Trophoblast cell (in vitro differentiated cells and primary cell): ENCODE results near the gene ARL14EP.

Source experiments
- DNase-seq, 2 donors: peaks; one replicate each; pipeline ENCODE4 v3.0.0-alpha.2; 2016
- H2AFZ ChIP-seq: 2 replicates; pipeline ENCODE4 v1.6.1; 2013; ENCODE audit warnings: low read length, moderate library complexity, mild to moderate bottlenecking; ENCODE audit not compliant: insufficient read depth, poor library complexity
- H2AK5ac ChIP-seq: 2 replicates; pipeline ENCODE4 v1.6.1; 2013; ENCODE audit warnings: mild to moderate bottlenecking, low read length
- H2BK120ac ChIP-seq: 2 replicates; pipeline ENCODE4 v1.6.1; 2013; ENCODE audit warnings: low read length, mild to moderate bottlenecking, moderate library complexity; ENCODE audit not compliant: insufficient read depth, poor library complexity
- H2BK12ac ChIP-seq: 2 replicates; pipeline ENCODE4 v1.6.1; 2013; ENCODE audit warnings: mild to moderate bottlenecking, low read length, moderate library complexity
- H2BK5ac ChIP-seq: 2 replicates; pipeline ENCODE4 v1.6.1; 2013; ENCODE audit warnings: low read length, low read depth, moderate library complexity, mild to moderate bottlenecking; ENCODE audit not compliant: poor library complexity
- H3K14ac ChIP-seq: 2 replicates; pipeline ENCODE4 v1.6.1; 2013; ENCODE audit warnings: mild to moderate bottlenecking, low read length
- H3K18ac ChIP-seq: 2 replicates; pipeline ENCODE4 v1.6.1; 2013; ENCODE audit warnings: mild to moderate bottlenecking, low read length
- H3K23ac ChIP-seq: 2 replicates; pipeline ENCODE4 v1.6.1; 2013; ENCODE audit warnings: low read length
- H3K27ac ChIP-seq: 2 replicates; pipeline ENCODE4 v1.5.1; 2013; ENCODE audit warnings: low read depth, mild to moderate bottlenecking, inconsistent platforms, low read length, moderate library complexity
- H3K27me3 ChIP-seq: 2 replicates; pipeline ENCODE4 v1.6.1; 2013; ENCODE audit warnings: inconsistent platforms, mild to moderate bottlenecking, low read length, moderate library complexity; ENCODE audit not compliant: insufficient read depth
- H3K36me3 ChIP-seq, 2 experiments: 1 replicate in 1 of 2; 2 replicates in 1 of 2; pipeline ENCODE4 v1.6.1; 2013; ENCODE audit warnings: low read length in 2 of 2, mild to moderate bottlenecking in 2 of 2, moderate library complexity in 1 of 2; ENCODE audit not compliant: insufficient read depth in 2 of 2, control insufficient read depth in 1 of 2
- H3K4ac ChIP-seq: 2 replicates; pipeline ENCODE4 v1.6.1; 2013; ENCODE audit warnings: low read depth, mild to moderate bottlenecking, low read length, moderate library complexity
- H3K4me1 ChIP-seq, 2 experiments: 1 replicate in 1 of 2; 2 replicates in 1 of 2; pipeline ENCODE4 v1.6.1; 2013; ENCODE audit warnings: low read length in 2 of 2, mild to moderate bottlenecking in 2 of 2, moderate library complexity in 1 of 2; ENCODE audit not compliant: insufficient read depth in 2 of 2, control insufficient read depth in 1 of 2
- H3K4me2 ChIP-seq: 2 replicates; pipeline ENCODE4 v1.6.1; 2013; ENCODE audit warnings: inconsistent platforms, mild to moderate bottlenecking, low read length, moderate library complexity
- H3K4me3 ChIP-seq: 2 replicates; pipeline ENCODE4 v1.5.1; 2013; ENCODE audit warnings: mild to moderate bottlenecking, low read depth, low read length, inconsistent platforms
- H3K79me1 ChIP-seq: one replicate; pipeline ENCODE4 v1.6.1; 2013; ENCODE audit warnings: low read length
- H3K79me2 ChIP-seq: 2 replicates; pipeline ENCODE4 v1.6.1; 2013; ENCODE audit warnings: low read length, mild to moderate bottlenecking; ENCODE audit not compliant: control insufficient read depth, insufficient read depth, poor library complexity
- H3K9ac ChIP-seq: 2 replicates; pipeline ENCODE4 v1.6.1; 2013; ENCODE audit warnings: mild to moderate bottlenecking, low read length
- H3K9me3 ChIP-seq: 2 replicates; pipeline ENCODE4 v1.6.1; 2013; ENCODE audit warnings: low read depth, mild to moderate bottlenecking, control low read depth, inconsistent platforms, low read length; ENCODE audit not compliant: insufficient read depth
- H4K12ac ChIP-seq: 2 replicates; pipeline ENCODE4 v1.6.1; 2013; ENCODE audit warnings: low read depth, mild to moderate bottlenecking, low read length, moderate library complexity
- H4K8ac ChIP-seq: 2 replicates; pipeline ENCODE4 v1.6.1; 2013; ENCODE audit warnings: low read depth, mild to moderate bottlenecking, low read length, moderate library complexity
- H4K91ac ChIP-seq: one replicate; pipeline ENCODE4 v1.6.1; 2013; ENCODE audit warnings: low read depth, mild to moderate bottlenecking, low read length, moderate library complexity
- WGBS: extraction: QIAGEN DNeasy Blood & Tissue Kit; methylation state at CpG from one replicate; pipeline ENCODE4 v1.1.7; 2013; ENCODE audit warnings: missing lambda C conversion rate; ENCODE audit not compliant: insufficient read length, insufficient coverage; ENCODE audit errors: extremely low coverage; 5-methylcytosine and 5-hydroxymethylcytosine counted together

The ARL14EP gene

DNA sequence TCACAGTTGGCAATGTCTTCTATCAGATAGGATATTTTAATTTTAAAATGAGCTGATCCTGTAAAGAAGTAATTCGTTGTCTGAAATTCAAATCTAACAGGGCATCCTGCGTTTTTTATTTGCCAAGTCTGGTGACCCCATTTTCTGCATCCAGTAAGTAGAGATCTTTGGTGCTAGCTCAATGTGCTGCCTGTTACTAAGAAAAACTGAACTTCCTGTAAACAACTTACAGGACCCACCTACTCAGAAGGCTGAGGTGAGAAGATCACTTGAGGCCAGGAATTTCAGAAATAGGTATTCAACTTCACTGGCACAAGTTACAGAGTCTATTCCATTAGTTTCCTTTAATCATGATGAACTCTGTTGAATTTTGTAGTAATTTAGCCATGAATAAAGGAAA, 4.0 kb downstream of the ARL14EP start:
- WGBS: no CpG with 5 or more reads among the region's 2 CpGs
- Histone ChIP-seq H3K79me1 (peaks cover 3% of the 10 kb centered on the region), H4K91ac (no peak overlapping the region)

DNA sequence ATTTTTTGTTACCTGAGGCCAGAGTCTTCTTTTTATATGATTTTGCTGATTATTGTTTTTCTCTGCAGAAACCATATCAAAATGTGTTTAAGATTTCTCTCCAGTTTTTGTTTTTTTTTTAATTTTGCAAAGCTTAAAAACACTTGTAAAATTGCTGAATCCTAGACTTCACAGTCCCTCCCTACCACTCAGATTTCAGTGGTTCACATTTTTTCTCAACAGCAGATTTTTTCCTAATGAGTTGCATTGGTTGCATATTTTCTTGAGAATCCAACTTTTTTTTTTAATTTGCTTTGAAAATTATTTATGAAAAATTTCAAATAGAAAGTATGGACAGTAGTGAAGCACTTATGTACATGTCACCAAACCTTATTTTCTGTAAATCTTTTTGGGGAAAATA, 5.8 kb downstream of the ARL14EP start:
- Histone ChIP-seq H3K4ac (no peak overlapping the region), H3K18ac (no peak overlapping the region), H3K23ac (no peak overlapping the region), H2BK12ac (no peak overlapping the region), H3K27ac (no peak overlapping the region), H3K9ac (no peak overlapping the region), H2AFZ (no peak overlapping the region), H3K36me3 (no peaks in the 10 kb centered on the region), H2AK5ac (no peak overlapping the region), H3K4me3 (no peak overlapping the region), H4K8ac (no peak overlapping the region), H2BK5ac (no peak overlapping the region), H3K9me3 (no peaks in the 10 kb centered on the region), H3K27me3 (no peaks in the 10 kb centered on the region), H4K91ac (no peak overlapping the region), H3K4me2 (no peak overlapping the region), H3K4me1 (no peaks in the 10 kb centered on the region), H2BK120ac (no peak overlapping the region), H3K79me1 (no peaks in the 10 kb centered on the region), H3K79me2 (no peaks in the 10 kb centered on the region), H4K12ac (no peak overlapping the region), H3K14ac (no peak overlapping the region)
- DNase-seq: no peak

More for the DNA sequence above, 4.0 kb downstream of the ARL14EP start:
- no peak for DNase-seq
- Histone ChIP-seq H3K4me3 (no peak overlapping the region), H3K27ac (no peak overlapping the region), H2BK120ac (no peak overlapping the region), H2BK5ac (no peak overlapping the region), H3K9me3 (no peaks in the 10 kb centered on the region), H3K79me2 (peaks cover 4% of the 10 kb centered on the region), H3K9ac (no peak overlapping the region), H3K4me2 (no peak overlapping the region), H3K23ac (no peak overlapping the region), H3K4ac (no peak overlapping the region), H3K18ac (no peak overlapping the region), H4K12ac (no peak overlapping the region), H3K4me1 (no peaks in the 10 kb centered on the region), H3K27me3 (no peaks in the 10 kb centered on the region), H2AFZ (no peak overlapping the region), H3K36me3 (no peaks in the 10 kb centered on the region), H4K8ac (no peak overlapping the region), H2AK5ac (no peak overlapping the region), H2BK12ac (no peak overlapping the region), H3K14ac (no peak overlapping the region)

DNA sequence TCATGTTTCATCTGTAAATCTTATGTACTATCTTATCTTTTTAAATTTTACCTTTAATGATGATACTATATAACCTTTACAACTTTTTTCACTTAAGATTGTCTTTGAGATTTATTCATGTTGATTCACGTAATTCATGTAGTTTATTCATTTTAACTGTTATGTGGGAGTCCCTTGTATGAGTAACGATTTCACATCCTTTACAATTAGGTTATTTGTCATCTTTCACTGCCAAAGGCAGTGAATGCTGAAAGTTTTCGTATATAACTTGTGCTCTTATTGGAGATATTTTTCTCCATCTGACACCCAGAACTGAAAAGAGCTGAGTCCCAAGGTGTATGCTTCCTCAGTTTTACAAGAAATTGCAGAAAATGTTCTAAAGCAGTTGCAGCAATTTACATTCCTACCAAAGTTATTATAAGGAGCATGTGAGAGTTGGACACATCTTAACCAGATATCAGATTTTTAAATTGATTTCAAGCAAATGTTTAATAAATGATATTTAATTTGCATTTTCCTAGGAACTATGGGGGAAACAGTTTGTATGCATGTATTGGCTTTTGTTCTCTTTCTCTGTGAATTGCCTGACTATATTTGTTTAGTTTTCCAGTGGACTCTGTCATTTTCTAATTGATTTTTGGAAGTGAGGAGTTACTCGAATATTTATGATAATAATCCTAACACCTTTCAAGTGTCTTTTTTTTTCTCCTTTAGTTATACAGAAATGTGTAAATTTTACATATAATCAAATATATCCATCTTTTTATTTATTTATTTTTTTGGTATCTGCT, 6.4 kb downstream of the ARL14EP start:
- Histone ChIP-seq H3K27ac (no peak overlapping the region), H3K36me3 (peaks cover 0 to 2% of the 10 kb centered on the region in 2 experiments), H2BK12ac (no peak overlapping the region), H3K79me1 (no peaks in the 10 kb centered on the region), H3K4me1 (no peaks in the 10 kb centered on the region), H3K4me3 (no peak overlapping the region), H4K8ac (no peak overlapping the region), H3K9me3 (no peaks in the 10 kb centered on the region), H4K12ac (no peak overlapping the region), H3K4ac (no peak overlapping the region), H3K9ac (no peak overlapping the region), H3K4me2 (no peak overlapping the region), H2BK120ac (no peak overlapping the region), H2BK5ac (no peak overlapping the region), H3K79me2 (no peaks in the 10 kb centered on the region), H3K18ac (no peak overlapping the region), H3K14ac (no peak overlapping the region), H2AFZ (no peak overlapping the region), H4K91ac (no peak overlapping the region), H3K23ac (no peak overlapping the region), H2AK5ac (no peak overlapping the region), H3K27me3 (no peaks in the 10 kb centered on the region)
- no peak for DNase-seq
- WGBS: no CpG with 5 or more reads among the region's 4 CpGs

DNA sequence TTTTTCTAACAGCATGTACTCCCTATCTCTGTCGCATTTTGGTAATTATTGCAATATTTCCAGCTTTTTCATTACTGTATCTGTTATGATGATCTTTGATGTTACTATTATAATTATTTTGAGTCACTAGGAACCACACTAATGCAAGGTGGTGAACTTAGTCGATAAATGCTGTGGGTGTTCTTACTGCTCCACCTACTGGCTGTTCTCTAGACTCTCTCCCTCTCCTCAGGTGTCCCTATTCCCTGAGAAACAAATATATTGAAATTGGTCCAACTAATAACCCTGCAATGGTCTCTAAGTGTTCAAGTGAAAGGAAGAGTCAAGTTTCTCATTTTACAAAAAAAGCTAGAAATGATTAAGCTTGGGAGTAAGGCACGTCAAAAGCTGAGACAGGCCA, 10.5 kb downstream of the ARL14EP start:
- Histone ChIP-seq H4K12ac (no peak overlapping the region), H3K27me3 (no peaks in the 10 kb centered on the region), H3K4me2 (no peak overlapping the region), H4K8ac (no peak overlapping the region), H3K4me3 (no peak overlapping the region), H3K27ac (no peak overlapping the region), H3K4me1 (no peaks in the 10 kb centered on the region), H2AFZ (no peak overlapping the region), H3K14ac (no peak overlapping the region), H3K9me3 (no peaks in the 10 kb centered on the region), H2BK5ac (no peak overlapping the region), H4K91ac (no peak overlapping the region), H3K18ac (no peak overlapping the region), H3K4ac (no peak overlapping the region), H3K79me1 (no peaks in the 10 kb centered on the region), H3K79me2 (no peaks in the 10 kb centered on the region), H3K36me3 (peaks cover 3 to 13% of the 10 kb centered on the region in 2 experiments), H3K9ac (no peak overlapping the region), H2BK12ac (no peak overlapping the region), H2BK120ac (no peak overlapping the region), H3K23ac (no peak overlapping the region), H2AK5ac (no peak overlapping the region)
- WGBS: no CpG with 5 or more reads among the region's 3 CpGs
- no peak for DNase-seq
